Brain microvascular endothelial cell (primary cell): ENCODE data around the gene PLEKHB1.
A peak's percentile ranks its signal among the peaks of the same experiment; 100 is the strongest.

Source experiments
- DNase-seq: peaks from one replicate; pipeline ENCODE4 v3.0.0-alpha.2; 2020
- H3K27ac ChIP-seq: fragments of 250-450 bp; sonication (Bioruptor Pico); 2 replicates; pipeline ENCODE4 v1.5.1; 2020; ENCODE audit warnings: mild to moderate bottlenecking, moderate library complexity
- H3K27me3 ChIP-seq: fragments of 250-450 bp; sonication (Bioruptor Pico); replicated peaks from 2 replicates; pipeline ENCODE4 v1.5.1; 2020; ENCODE audit warnings: mild to moderate bottlenecking
- H3K36me3 ChIP-seq: fragments of 250-450 bp; sonication (Bioruptor Pico); replicated peaks from 2 replicates; pipeline ENCODE4 v1.5.1; 2020; ENCODE audit warnings: mild to moderate bottlenecking
- H3K4me3 ChIP-seq: 2 replicates; pipeline ENCODE4 v1.5.1; 2011; ENCODE audit warnings: low read depth, mild to moderate bottlenecking, control low read depth, low read length, moderate library complexity
- CTCF ChIP-seq: IDR thresholded peaks from 2 replicates; pipeline ENCODE4 v1.5.1; 2011; ENCODE audit warnings: low read depth, mild to moderate bottlenecking, moderate library complexity, low read length, control low read depth, inconsistent platforms; ENCODE audit errors: missing control alignments
- in situ Hi-C: cut with HindIII; loops from 2 replicates; pipeline ENCODE4 v1.10.0; 2017; ENCODE audit warnings: low sequenced_read_pairs, low pct_ligation_motif_present

Gene PLEKHB1

GRCh38 chr11:73641668-73642067 lies 4.7 kb upstream of the PLEKHB1 start:
- H3K27me3 ChIP-seq: no peaks in the 10 kb centered on the region
- H3K4me3 ChIP-seq: no peak overlapping the region
- H3K36me3 ChIP-seq: no peaks in the 10 kb centered on the region
- no peak for DNase-seq
- no peak overlapping the region for H3K27ac ChIP-seq
- in situ Hi-C loops: no loop called here
- no peak for TF ChIP-seq CTCF

- no peak overlapping the region for H3K27ac ChIP-seq
- no peak overlapping the region for H3K4me3 ChIP-seq
- no peaks in the 10 kb centered on the region for H3K36me3 ChIP-seq
- no peak for DNase-seq
- no peaks in the 10 kb centered on the region for H3K27me3 ChIP-seq
- in situ Hi-C loops: no loop called here
- no peak for TF ChIP-seq CTCF
Measured at GRCh38 chr11:73645121-73645969, 1.0 kb upstream of the PLEKHB1 start.

- Histone ChIP-seq H3K27me3 (no peaks in the 10 kb centered on the region), H3K36me3 (no peaks in the 10 kb centered on the region), H3K27ac (no peak overlapping the region), H3K4me3 (peak overlapping the region; percentile 34)
- in situ Hi-C loops: no loop called here
- no peak for TF ChIP-seq CTCF
- DNase-seq: peak; percentile 69
Measured at GRCh38 chr11:73647459-73648100, 1.2 kb downstream of the PLEKHB1 start.

- TF ChIP-seq CTCF: no peak
- Histone ChIP-seq H3K4me3 (no peak overlapping the region), H3K36me3 (no peaks in the 10 kb centered on the region), H3K27me3 (no peaks in the 10 kb centered on the region), H3K27ac (no peak overlapping the region)
- no peak for DNase-seq
- in situ Hi-C loops: no loop called here
Measured at GRCh38 chr11:73648121-73648520, 1.7 kb downstream of the PLEKHB1 start.

- Histone ChIP-seq H3K27ac (no peak overlapping the region), H3K27me3 (no peaks in the 10 kb centered on the region), H3K36me3 (no peaks in the 10 kb centered on the region), H3K4me3 (no peak overlapping the region)
- no peak for TF ChIP-seq CTCF
- in situ Hi-C loops: no loop called here
- no peak for DNase-seq
Measured at GRCh38 chr11:73648571-73649046, 2.2 kb downstream of the PLEKHB1 start.
